GM15510 (cell line): Measurements from ENCODE around the gene AGBL2.

Source experiments
- POLR2A ChIP-seq: IDR thresholded peaks from 3 replicates; pipeline ENCODE4 v1.6.1; 2011; ENCODE audit warnings: borderline replicate concordance; ENCODE audit not compliant: insufficient read length; ENCODE audit errors: extremely low read depth

The AGBL2 gene

DNA sequence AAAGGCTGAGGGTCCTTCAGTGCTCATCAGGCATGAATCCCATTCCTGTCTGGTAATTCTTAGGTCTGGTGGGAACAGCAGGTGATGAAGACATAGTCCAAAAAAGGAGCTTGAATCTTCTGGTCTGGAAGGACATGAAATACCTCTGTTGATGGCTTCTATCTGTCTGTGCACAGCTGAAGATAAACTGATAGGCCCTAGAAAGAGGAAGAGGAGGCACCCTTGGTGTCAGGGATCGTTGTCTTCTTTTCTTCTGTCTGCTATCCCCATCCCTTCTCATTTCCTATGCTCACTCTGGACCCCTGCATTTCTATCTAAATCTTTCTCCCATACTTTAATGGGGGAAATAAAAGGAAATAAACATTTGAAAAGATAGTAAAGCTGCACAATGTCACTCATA lies 9.4 kb downstream of the AGBL2 start:
- TF ChIP-seq POLR2A = no peak

DNA sequence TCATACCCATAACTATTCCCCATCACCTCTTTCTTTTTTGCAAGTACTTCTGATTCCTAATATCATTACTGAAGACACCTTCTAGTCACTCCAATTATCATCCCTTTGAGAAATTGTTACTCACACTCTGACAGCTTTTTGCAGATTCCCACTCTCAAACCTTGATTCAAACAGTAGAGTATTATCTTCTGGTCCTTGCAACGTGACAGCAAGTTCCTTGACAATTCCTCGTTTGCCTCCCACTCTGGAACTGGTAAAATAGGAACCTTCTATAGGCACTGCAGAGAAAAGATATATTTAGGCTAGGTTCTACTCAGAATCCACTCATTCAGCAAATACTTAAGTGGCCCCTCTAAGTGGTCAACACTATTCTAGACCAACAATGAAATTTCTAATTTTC lies 23.2 kb downstream of the AGBL2 start:
- TF ChIP-seq POLR2A = no peak

DNA sequence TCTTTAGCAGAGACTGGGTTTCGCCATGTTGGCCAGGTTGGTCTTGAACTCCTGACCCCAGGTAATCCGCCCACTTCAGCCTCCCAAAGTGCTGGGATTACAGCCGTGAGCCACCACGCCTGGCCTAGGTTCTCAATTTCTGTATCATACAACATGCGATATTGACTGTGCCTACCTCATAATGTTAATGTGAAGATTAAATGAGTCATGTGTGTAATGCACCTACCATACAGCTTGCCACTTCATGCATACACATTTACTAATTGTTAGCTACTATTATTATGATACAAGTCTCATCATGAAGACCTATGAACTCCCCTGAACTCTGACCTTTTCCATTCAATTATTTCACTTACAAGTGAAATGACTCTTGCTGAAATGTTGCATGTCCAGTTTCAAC lies 25.7 kb downstream of the AGBL2 start:
- no peak for TF ChIP-seq POLR2A

DNA sequence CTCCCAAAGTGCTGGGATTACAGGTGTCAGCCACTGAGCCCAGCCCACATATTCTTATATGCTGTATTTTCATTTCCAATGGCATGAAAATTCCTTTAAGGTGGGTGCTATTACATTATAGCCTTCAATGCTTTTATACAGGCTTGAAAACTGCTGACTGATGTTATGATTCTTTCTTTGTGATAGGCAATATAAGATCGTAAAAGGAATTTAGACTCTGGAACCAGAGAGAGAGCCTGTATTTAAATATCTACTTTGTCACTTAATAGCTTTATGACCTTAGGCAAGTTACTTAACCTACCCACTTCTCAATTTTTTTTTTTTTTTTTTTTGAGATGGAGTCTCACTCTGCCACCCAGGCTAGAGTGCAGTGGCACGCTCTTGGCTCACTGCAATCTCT lies 26.2 kb downstream of the AGBL2 start:
- TF ChIP-seq POLR2A = no peak

DNA sequence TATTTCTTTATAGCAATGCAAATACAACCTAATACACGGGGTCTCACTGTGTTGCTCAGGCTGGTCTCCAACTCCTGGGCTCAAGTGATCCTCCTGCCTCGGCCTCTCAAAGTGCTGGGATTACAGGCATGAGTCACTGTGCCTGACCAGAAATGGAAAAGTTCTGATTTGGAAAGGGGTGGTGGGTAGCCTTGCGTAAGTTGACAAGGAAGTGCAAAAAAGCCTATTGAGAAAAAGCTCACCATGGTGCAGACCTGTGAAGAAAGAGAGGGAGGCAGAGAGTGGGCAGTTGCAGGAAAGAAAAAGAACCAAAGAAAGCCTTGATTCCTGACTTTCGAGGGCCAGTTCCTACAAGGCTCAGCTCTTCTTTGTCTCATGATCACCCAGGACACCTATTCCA lies 27.1 kb downstream of the AGBL2 start:
- TF ChIP-seq POLR2A = no peak

DNA sequence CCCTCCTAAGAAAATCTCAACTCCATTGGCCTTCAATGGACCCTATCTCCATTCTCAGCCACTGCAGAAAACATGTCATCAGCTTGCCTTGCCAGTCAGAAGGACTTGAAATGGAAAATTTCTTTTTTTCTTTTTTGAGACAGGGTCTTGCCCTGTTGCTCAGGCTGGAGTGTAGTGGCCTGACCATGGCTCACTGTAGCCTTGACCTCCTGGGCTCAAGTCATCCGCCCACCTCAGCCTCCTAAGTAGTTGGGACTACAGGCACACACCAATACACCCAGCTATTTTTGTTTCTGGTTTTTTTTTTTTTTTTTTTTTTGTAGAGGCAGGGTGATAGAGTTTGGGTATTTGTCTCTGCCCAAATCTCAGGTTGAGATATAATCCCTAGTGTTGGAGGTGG lies 29.0 kb downstream of the AGBL2 start:
- TF ChIP-seq POLR2A = no peak

DNA sequence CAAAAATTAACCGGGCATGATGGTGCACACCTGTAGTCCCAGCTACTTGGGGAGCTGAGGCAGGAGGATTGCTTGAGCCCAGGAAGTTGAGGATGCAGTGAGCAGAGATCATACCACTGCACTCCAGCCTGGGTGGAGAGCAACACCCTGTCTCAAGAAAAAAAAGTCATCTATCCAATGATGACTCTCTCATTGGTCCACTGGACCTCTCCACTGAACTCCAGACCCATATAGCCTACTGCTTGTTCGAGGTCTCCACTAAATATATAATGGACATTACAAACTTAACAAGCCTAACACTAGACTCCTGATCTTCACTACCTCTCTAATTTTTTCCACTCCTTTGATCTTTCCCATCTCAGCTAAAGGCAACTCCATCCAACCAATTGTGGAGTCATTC lies 39.3 kb downstream of the AGBL2 start:
- TF ChIP-seq POLR2A = no peak

DNA sequence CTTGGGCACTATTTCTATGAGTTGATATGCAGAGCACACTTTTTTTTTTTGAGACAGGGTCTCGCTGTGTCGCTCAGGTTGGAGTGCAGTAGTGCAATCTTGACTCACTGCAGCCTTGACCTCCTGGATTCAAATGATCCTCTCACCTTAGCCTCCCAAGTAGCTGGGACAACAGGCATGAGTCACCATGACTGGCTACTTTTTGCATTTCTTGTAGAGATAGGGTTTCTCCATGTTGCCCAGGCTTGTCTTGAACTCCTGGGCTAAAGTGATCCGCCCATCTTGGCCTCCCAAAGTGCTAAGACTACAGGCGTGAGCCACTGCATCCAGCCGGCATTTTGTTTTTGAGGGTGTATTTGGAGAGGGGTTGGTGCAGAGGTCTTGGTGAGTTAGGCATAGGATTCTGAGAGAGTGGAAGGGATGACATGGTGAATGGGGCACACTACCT lies 42.9 kb downstream of the AGBL2 start:
- no peak for TF ChIP-seq POLR2A

DNA sequence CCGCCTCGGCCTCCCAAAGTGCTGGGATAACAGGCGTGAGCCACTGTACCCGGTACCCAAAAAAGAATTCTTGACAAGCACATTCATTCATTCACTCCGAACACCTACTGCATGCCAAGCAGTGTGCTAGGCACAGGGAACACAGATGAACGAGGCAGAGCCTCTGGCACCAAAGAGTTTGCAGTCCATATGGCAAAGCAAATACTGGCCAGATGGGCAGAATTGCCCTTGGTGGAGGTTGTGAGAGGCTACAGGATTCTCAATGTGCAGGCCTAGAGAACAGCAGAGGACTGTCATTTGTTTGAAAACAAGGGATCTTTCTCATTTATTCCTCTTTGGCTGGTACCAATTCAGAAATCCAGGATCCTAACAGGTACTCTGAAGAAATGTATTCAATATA lies 45.3 kb downstream of the AGBL2 start:
- no peak for TF ChIP-seq POLR2A

DNA sequence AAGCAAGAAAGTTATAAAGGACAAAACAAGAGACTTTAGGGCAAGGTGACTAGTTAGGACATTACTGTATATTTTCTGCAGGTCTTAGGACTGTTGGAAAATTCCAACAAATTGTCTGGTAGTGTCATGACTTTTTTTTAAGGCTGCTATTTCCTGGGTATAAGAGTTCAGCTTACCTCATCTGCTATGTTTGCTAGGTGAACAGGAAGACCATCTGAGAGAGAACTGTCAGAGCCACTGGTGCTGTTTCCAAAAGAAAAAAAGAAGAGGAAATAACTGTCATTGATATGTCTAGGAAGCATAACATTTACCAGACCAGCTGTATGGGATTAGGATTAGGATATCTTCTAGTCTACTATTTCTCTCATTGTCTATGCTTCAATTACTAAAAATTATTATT lies 46.5 kb downstream of the AGBL2 start:
- no peak for TF ChIP-seq POLR2A

DNA sequence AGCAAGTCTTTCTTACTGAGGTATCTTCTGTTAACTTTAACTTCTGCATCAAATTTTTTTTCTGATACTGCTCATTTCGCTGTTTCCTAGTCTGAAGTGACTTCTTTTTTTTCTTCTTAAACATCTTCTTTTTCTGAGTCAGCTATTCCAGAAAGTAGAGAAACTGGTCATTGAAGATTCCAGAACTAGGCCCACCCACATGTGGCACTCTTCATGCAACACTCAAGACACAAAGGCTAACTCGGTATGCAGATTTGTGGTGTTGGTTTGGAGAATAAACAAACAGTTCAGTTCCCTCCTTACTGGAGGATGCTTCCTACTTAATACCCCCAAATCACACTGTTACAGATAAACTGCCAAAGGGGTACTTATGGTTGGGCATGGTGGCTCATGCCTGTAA lies 47.6 kb downstream of the AGBL2 start:
- no peak for TF ChIP-seq POLR2A

DNA sequence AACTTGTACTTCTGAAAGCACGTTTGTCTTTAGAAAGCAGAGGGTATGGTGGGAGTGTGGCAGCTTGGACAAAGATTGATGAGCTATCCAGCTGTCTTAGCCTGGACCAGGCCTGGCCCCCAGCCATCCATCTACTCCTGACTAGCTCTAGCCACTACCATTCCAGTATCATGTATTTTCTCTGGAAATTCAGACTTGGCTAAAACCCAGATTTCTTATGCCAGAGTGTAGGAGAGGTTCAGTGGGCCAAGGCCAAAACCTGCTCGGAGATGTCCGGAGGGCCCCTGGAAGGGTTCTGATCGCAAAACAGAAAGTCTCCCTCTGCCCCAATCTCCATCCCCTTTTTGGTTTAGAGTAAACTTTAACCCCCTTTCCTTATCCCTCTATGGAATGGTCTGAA lies 48.0 kb downstream of the AGBL2 start:
- TF ChIP-seq POLR2A = no peak

DNA sequence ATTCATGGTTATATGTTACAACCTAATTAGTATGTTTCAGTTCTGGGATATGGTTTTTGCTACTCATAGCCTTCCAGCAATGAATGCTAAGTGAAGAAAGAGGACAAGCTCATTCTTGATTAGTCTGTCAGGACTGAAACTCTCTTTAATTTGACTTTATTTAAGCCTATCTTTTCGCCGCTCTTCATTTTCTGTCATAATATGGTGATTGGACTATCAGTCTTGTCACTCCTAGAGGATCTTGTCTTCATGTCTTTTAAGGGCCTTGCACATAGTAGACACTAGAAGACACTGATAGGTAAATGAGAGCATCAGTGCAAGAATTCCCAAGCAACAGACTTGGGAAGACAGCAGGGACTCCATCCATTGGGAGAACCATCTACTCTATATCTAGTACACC lies 53.9 kb downstream of the AGBL2 start:
- TF ChIP-seq POLR2A = no peak

DNA sequence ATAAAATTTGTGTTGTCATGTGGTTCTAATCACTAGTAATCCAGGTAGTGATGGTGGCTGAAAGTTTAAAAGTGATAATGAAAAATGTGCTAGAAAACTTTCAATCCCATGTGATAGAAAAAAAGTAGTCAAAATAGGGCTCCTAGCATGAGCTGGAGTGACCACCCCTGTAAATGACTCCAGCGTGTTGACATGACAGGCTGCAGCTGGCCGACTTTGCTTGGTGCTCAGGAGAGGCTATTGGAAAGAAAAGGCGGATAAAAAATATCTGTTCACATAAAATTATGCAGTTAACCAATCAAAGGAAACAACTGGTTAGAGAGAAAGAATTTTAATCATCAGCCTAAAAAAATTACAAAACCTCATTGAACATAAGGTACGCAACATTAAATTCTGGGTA lies 55.9 kb downstream of the AGBL2 start:
- no peak for TF ChIP-seq POLR2A

DNA sequence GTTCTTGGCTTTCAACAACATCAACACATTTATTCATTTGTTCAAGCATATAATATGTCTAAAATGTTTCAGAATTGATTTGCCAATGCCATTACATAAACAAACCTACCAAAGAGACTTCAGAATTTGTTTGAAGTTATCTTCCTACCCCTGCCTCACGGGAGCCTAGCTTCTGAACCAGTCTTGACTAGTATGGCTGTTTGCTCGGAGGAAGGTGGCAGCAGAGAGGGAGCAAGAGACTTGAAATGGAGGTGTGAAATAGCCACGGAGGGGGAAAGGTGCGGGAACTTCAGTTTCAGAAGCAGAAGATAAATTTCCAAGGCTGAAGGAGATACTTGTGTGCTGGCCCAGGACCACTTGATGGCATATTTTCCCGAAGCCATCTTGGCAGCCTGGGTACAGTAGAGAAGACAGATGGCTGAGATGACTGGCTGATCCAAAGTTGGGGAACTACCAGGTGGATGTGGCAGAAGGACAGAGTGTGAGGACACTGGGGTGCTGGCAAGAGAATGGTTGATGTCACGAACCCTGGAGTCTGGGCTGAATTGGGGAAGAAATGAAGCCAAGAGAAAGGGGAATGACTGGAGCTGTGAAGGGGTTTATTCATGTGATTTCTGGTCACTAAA lies 58.8 kb downstream of the AGBL2 start:
- TF ChIP-seq POLR2A = no peak

DNA sequence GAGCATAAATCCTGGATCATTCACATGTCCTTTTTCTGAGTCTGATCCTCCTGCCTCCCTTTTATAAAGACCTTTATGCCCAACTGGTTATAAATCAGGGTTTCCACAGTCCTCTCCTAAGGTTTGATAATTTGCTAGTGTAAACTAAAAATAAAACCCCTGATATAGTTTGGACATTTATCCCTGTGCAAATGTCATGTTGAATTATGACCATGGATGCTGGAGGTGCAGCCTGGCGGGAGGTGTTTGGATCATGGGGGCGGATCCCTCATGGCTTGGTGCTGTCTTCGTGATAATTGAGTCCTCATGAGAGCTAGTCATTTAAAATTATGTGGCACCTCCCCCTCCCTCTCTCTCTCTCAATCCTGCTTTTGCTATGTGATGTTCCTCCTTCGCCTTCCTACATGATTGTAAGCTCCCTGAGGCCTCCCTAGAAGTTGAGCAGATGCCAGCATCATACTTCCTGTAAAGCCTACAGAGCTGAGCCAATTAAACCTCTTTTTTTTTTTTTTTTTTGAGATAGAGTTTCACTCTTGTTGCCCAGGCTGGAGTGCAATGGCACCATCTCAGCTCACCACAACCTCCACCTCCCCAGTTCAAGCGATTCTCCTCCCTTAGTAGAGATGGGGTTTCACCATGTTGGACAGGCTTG lies 63.2 kb downstream of the AGBL2 start:
- no peak for TF ChIP-seq POLR2A
